GM12892 (cell line): ENCODE measurements around the gene CLDN20.

Source experiments
- POLR2A ChIP-seq: IDR thresholded peaks from 2 replicates; pipeline ENCODE4 v1.6.1; 2011; ENCODE audit warnings: low read depth, low read length, control low read depth
- POLR2AphosphoS5 ChIP-seq: IDR thresholded peaks from 2 replicates; pipeline ENCODE4 v1.6.1; 2011; ENCODE audit warnings: low read depth, low read length, control low read depth
- TAF1 ChIP-seq: IDR thresholded peaks from 2 replicates; pipeline ENCODE4 v1.6.1; 2011; ENCODE audit warnings: low read depth, mild to moderate bottlenecking, control low read depth, low read length, borderline replicate concordance

- TF ChIP-seq POLR2A (no peak), POLR2AphosphoS5 (no peak), TAF1 (no peak)
Observed at GRCh38 chr6:155264693-155265320, 994 bp downstream of the CLDN20 start.
